H9 (cell line): ENCODE data around the gene CERS3. TPM values are rescaled to one million over a fixed set of nuclear protein-coding genes. Genes with fewer than 3 reads are reported as not detected.

Source experiments
- DNase-seq: peaks from one replicate; pipeline ENCODE4 v3.0.0-alpha.2; 2017
- H2AFZ ChIP-seq: one replicate; pipeline ENCODE4 v1.6.1; 2013; ENCODE audit warnings: mild to moderate bottlenecking, low read length, control low read depth, moderate library complexity
- H2AK5ac ChIP-seq: 2 replicates; pipeline ENCODE4 v1.6.1; 2013; ENCODE audit warnings: low read length, control low read depth, mixed read lengths; ENCODE audit not compliant: insufficient read length
- H2BK120ac ChIP-seq: one replicate; pipeline ENCODE4 v1.6.1; 2013; ENCODE audit warnings: low read depth, mild to moderate bottlenecking, low read length, control low read depth, inconsistent platforms; ENCODE audit not compliant: poor library complexity, severe bottlenecking
- H2BK12ac ChIP-seq: 2 replicates; pipeline ENCODE4 v1.6.1; 2013; ENCODE audit warnings: low read length, control low read depth, mixed read lengths, low read depth; ENCODE audit not compliant: insufficient read length
- H2BK15ac ChIP-seq: 2 replicates; pipeline ENCODE4 v1.6.1; 2013; ENCODE audit warnings: low read depth, low read length, control low read depth
- H2BK20ac ChIP-seq: one replicate; pipeline ENCODE4 v1.6.1; 2013; ENCODE audit warnings: low read depth, mild to moderate bottlenecking, low read length, control low read depth, inconsistent platforms; ENCODE audit not compliant: poor library complexity, severe bottlenecking
- H2BK5ac ChIP-seq: 2 replicates; pipeline ENCODE4 v1.6.1; 2013; ENCODE audit warnings: low read length, control low read depth, mixed read lengths; ENCODE audit not compliant: insufficient read length
- H3K14ac ChIP-seq: 2 replicates; pipeline ENCODE4 v1.6.1; 2013; ENCODE audit warnings: low read length, control low read depth; ENCODE audit not compliant: insufficient read depth
- H3K18ac ChIP-seq: 2 replicates; pipeline ENCODE4 v1.6.1; 2013; ENCODE audit warnings: low read depth, mild to moderate bottlenecking, mixed read lengths, low read length, control low read depth; ENCODE audit not compliant: insufficient read length
- H3K23ac ChIP-seq: 2 replicates; pipeline ENCODE4 v1.6.1; 2013; ENCODE audit warnings: low read length, control low read depth, mixed read lengths, low read depth; ENCODE audit not compliant: insufficient read length
- H3K23me2 ChIP-seq: 2 replicates; pipeline ENCODE4 v1.6.1; 2013; ENCODE audit warnings: low read depth, mild to moderate bottlenecking, mixed read lengths, low read length, control low read depth; ENCODE audit not compliant: insufficient read length, poor library complexity, severe bottlenecking
- H3K27ac ChIP-seq: 2 replicates; pipeline ENCODE4 v1.5.1; 2013; ENCODE audit warnings: low read length, control low read depth, mixed read lengths, low read depth; ENCODE audit not compliant: insufficient read length
- H3K27me3 ChIP-seq: 2 replicates; pipeline ENCODE4 v1.6.1; 2013; ENCODE audit warnings: low read length, control low read depth, inconsistent platforms; ENCODE audit not compliant: insufficient read depth
- H3K4ac ChIP-seq: 2 replicates; pipeline ENCODE4 v1.6.1; 2013; ENCODE audit warnings: low read depth, mild to moderate bottlenecking, control low read depth, inconsistent platforms, low read length, moderate library complexity
- H3K4me1 ChIP-seq: 2 replicates; pipeline ENCODE4 v1.6.1; 2013; ENCODE audit warnings: low read length, control low read depth, inconsistent platforms; ENCODE audit not compliant: insufficient read depth
- H3K4me2 ChIP-seq: 2 replicates; pipeline ENCODE4 v1.6.1; 2013; ENCODE audit warnings: low read length, control low read depth, mixed read lengths; ENCODE audit not compliant: insufficient read length, insufficient read depth
- H3K56ac ChIP-seq: 2 replicates; pipeline ENCODE4 v1.6.1; 2013; ENCODE audit warnings: low read depth, mild to moderate bottlenecking, mixed read lengths, low read length, control low read depth; ENCODE audit not compliant: insufficient read length
- H3K79me1 ChIP-seq: 2 replicates; pipeline ENCODE4 v1.6.1; 2013; ENCODE audit warnings: low read depth, mild to moderate bottlenecking, moderate library complexity, low read length, control low read depth, inconsistent platforms; ENCODE audit not compliant: insufficient read depth, poor library complexity, severe bottlenecking
- H3K79me2 ChIP-seq: 2 replicates; pipeline ENCODE4 v1.6.1; 2013; ENCODE audit warnings: low read length, control low read depth, inconsistent platforms; ENCODE audit not compliant: insufficient read depth
- H3K9ac ChIP-seq: 2 replicates; pipeline ENCODE4 v1.6.1; 2013; ENCODE audit warnings: low read length, control low read depth, mixed read lengths; ENCODE audit not compliant: insufficient read length; ENCODE audit errors: extremely low read depth
- H3K9me3 ChIP-seq: one replicate; pipeline ENCODE4 v1.6.1; 2013; ENCODE audit warnings: low read depth, low read length, inconsistent platforms; ENCODE audit not compliant: control insufficient read depth
- H3T11ph ChIP-seq: one replicate; pipeline ENCODE4 v1.6.1; 2013; ENCODE audit warnings: mild to moderate bottlenecking, low read length, control low read depth, inconsistent platforms
- H4K20me1 ChIP-seq: one replicate; pipeline ENCODE4 v1.6.1; 2013; ENCODE audit not compliant: control insufficient read depth, insufficient read length, insufficient read depth
- H4K5ac ChIP-seq: 2 replicates; pipeline ENCODE4 v1.6.1; 2013; ENCODE audit warnings: low read depth, mild to moderate bottlenecking, mixed read lengths, low read length, control low read depth; ENCODE audit not compliant: insufficient read length
- H4K8ac ChIP-seq: replicated peaks from 2 replicates; pipeline ENCODE4 v1.6.1; 2013; ENCODE audit warnings: low read length, control low read depth, mixed read lengths, low read depth; ENCODE audit not compliant: insufficient read length
- H4K91ac ChIP-seq: 2 replicates; pipeline ENCODE4 v1.6.1; 2013; ENCODE audit warnings: low read depth, mild to moderate bottlenecking, moderate library complexity, mixed read lengths, low read length, control low read depth; ENCODE audit not compliant: insufficient read length
- H3K27ac Mint-ChIP-seq, 3 experiments: 2 replicates in 2 of 3; 3 replicates in 1 of 3; pipeline ENCODE4 v1.8.0; 2020 to 2021; ENCODE audit warnings: mixed read lengths in 3 of 3, mild to moderate bottlenecking in 1 of 3, moderate library complexity in 1 of 3
- H3K27me3 Mint-ChIP-seq: 2 replicates; pipeline ENCODE4 v1.8.0; 2021; ENCODE audit warnings: low read depth, mild to moderate bottlenecking, moderate library complexity, mixed read lengths
- H3K36me3 Mint-ChIP-seq, 3 experiments: 2 replicates in 2 of 3; 3 replicates in 1 of 3; pipeline ENCODE4 v1.8.0; 2020 to 2021; ENCODE audit warnings: low read depth in 3 of 3, mixed read lengths in 3 of 3; ENCODE audit not compliant: insufficient read depth in 1 of 3
- H3K4me1 Mint-ChIP-seq, 2 experiments: 2 replicates each; pipeline ENCODE4 v1.8.0; 2020; ENCODE audit warnings: mixed read lengths in 2 of 2
- H3K4me3 Mint-ChIP-seq, 2 experiments: 2 replicates in 1 of 2; 3 replicates in 1 of 2; pipeline ENCODE4 v1.8.0; 2020 to 2021; ENCODE audit warnings: mild to moderate bottlenecking in 2 of 2, mixed read lengths in 2 of 2, moderate library complexity in 1 of 2
- H3K9me3 Mint-ChIP-seq, 2 experiments: 2 replicates in 1 of 2; 3 replicates in 1 of 2; pipeline ENCODE4 v1.8.0; 2020; ENCODE audit warnings: mild to moderate bottlenecking in 2 of 2, mixed read lengths in 2 of 2, moderate library complexity in 1 of 2
- WGBS: extraction: QIAGEN DNeasy Blood & Tissue Kit; methylation state at CpG from one replicate; pipeline ENCODE4 v1.1.7; 2013; ENCODE audit warnings: missing lambda C conversion rate, low lambda C conversion rate, mixed read lengths; ENCODE audit not compliant: insufficient read length; ENCODE audit errors: extremely low coverage; 5-methylcytosine and 5-hydroxymethylcytosine counted together
- total RNA-seq: library from RNA; stranded (reverse); gene quantifications from 2 replicates; pipeline ENCODE4 v1.2.1, GENCODE V29; 2021
- TF ChIP-seq, protein P1 (sequence below): fragments of 200-600 bp; sonication (generic); conservative IDR thresholded peaks from 3 replicates; pipeline ENCODE4 v1.8.0; 2021; ENCODE audit warnings: antibody characterized with exemption, mild to moderate bottlenecking

Gene CERS3
- total RNA-seq, 1 experiment from 2014 or later: 1.4 TPM

DNA sequence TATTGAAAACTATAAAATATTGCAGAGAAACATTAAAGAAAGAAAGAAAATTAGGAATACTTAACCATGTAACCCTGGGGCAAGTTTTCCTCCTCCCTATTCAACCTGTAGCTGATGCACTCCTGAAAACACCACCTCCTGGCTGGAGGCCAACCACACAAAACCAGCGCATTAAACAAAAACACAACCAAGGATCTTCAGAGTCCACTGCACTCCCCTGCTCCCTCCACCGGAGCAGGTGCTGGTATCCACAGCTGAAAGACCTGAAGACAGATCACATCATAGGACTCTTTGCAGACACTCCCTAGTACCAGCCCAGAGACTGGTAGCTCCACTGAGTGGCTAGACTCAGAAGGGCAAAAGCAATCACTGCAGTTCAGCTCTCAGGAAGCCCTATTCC is 173.4 kb downstream of the CERS3 start:
- Histone ChIP-seq H3K79me1 (no peaks in the 10 kb centered on the region), H3K4ac (no peak overlapping the region), H3K14ac (no peak overlapping the region), H2AK5ac (no peak overlapping the region), H3K23me2 (no peaks in the 10 kb centered on the region), H4K5ac (no peak overlapping the region), H3K56ac (no peak overlapping the region), H2BK15ac (no peak overlapping the region), H4K8ac (no peak overlapping the region), H4K91ac (no peak overlapping the region), H2BK120ac (no peak overlapping the region), H2BK5ac (no peak overlapping the region), H3K27me3 (no peaks in the 10 kb centered on the region), H3K9ac (no peak overlapping the region), H3K18ac (no peak overlapping the region), H2BK12ac (no peak overlapping the region), H3K27ac (no peak overlapping the region), H3K9me3 (no peaks in the 10 kb centered on the region), H3K4me2 (no peak overlapping the region), H2AFZ (no peak overlapping the region), H3K4me1 (no peaks in the 10 kb centered on the region), H3K79me2 (no peaks in the 10 kb centered on the region), H2BK20ac (no peak overlapping the region), H4K20me1 (no peaks in the 10 kb centered on the region), H3T11ph (no peak overlapping the region), H3K23ac (no peak overlapping the region)
- no peak overlapping the region for H3K27ac Mint-ChIP-seq
- H3K27me3 Mint-ChIP-seq: peaks cover 27% of the 10 kb centered on the region
- no peak for DNase-seq
- H3K4me1 Mint-ChIP-seq: peaks cover 0 to 4% of the 10 kb centered on the region in 2 experiments; a peak in 3 of 4 replicates
- no CpG with 5 or more reads among the region's 2 CpGs for WGBS
- H3K4me3 Mint-ChIP-seq: no peak overlapping the region
- TF ChIP-seq, protein P1, sequence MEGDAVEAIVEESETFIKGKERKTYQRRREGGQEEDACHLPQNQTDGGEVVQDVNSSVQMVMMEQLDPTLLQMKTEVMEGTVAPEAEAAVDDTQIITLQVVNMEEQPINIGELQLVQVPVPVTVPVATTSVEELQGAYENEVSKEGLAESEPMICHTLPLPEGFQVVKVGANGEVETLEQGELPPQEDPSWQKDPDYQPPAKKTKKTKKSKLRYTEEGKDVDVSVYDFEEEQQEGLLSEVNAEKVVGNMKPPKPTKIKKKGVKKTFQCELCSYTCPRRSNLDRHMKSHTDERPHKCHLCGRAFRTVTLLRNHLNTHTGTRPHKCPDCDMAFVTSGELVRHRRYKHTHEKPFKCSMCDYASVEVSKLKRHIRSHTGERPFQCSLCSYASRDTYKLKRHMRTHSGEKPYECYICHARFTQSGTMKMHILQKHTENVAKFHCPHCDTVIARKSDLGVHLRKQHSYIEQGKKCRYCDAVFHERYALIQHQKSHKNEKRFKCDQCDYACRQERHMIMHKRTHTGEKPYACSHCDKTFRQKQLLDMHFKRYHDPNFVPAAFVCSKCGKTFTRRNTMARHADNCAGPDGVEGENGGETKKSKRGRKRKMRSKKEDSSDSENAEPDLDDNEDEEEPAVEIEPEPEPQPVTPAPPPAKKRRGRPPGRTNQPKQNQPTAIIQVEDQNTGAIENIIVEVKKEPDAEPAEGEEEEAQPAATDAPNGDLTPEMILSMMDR: no peak
- peaks cover 0 to 1% (median 0%) of the 10 kb centered on the region in 3 experiments; a peak in 1 of 7 replicates for H3K36me3 Mint-ChIP-seq
- H3K9me3 Mint-ChIP-seq: peaks cover 6 to 9% of the 10 kb centered on the region in 2 experiments
